ENCODE data around the gene TMED7. TPM values are rescaled to one million over a fixed set of nuclear protein-coding genes. Genes with fewer than 3 reads are reported as not detected.

Gene TMED7
- total and polyA plus RNA-seq, 3 experiments from 2014 or later = 32.7 to 47.8 (median 47.7) TPM

Other genes starting within 250 kb of the TMED7 start
- 10 to 100 TPM; 14.1 to 14.7 TPM for gene FEM1C, start 81.3 kb downstream of the TMED7 start, total RNA-seq
- gene FEM1C, start 81.3 kb downstream of the TMED7 start, polyA plus RNA-seq = 2.9 TPM
- gene TICAM2, start 23.6 kb downstream of the TMED7 start, total RNA-seq = 1 to 10 TPM in 1 of 2 experiments, under 1 TPM in 1; 0.72 to 1.4 TPM
- 0.29 TPM for gene TICAM2, start 23.6 kb downstream of the TMED7 start, polyA plus RNA-seq
- under 1 TPM in 1 of 2 experiments, not detected in 1; 0.16 TPM for gene CDO1, start 190.6 kb upstream of the TMED7 start, total RNA-seq
- not detected for gene CDO1, start 190.6 kb upstream of the TMED7 start, polyA plus RNA-seq
- 10 to 100 TPM; 39.4 to 44.6 TPM for gene ATG12, start 215.5 kb upstream of the TMED7 start, total RNA-seq
- 114 TPM for gene ATG12, start 215.5 kb upstream of the TMED7 start, polyA plus RNA-seq
- 10 to 100 TPM; 62.1 to 73.6 TPM for gene AP3S1, start 215.9 kb upstream of the TMED7 start, total RNA-seq
- 77.5 TPM for gene AP3S1, start 215.9 kb upstream of the TMED7 start, polyA plus RNA-seq

Data from CD8-positive, alpha-beta memory T cell (primary cell).